Activated T-cell treated with anti-CD3 and anti-CD28 coated beads for 24 hours (primary cell): ENCODE data around the gene KCTD21.
A peak's percentile ranks its signal among the peaks of the same experiment; 100 is the strongest.

Experiments
- DNase-seq: peaks from one replicate; pipeline ENCODE4 v3.0.0-alpha.2; 2020; ENCODE audit warnings: low read depth

KCTD21 gene

GRCh38 chr11:78200553-78200952 lies 12.1 kb upstream of the KCTD21 start:
- no peak for DNase-seq

DNA sequence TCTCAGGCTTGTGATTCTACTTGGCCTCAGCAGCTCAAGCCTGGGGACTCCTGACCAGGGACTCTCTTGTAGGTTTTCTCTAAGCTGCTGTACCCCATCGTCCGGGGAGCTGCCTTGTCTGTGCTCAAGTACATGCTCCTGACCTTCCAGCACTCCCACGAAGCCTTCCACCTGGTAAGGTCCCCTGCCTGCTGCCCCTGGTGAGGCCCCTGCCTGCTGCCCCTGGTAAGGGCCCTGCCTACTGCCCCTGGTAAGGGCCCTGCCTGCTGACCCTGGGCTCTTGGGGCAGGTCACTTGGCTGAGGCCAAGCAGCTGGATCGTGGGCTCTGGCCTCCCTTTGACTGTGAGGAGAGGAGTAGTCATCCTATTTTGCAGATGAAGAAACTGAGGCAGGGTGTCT lies 11.6 kb upstream of the KCTD21 start:
- DNase-seq, result no peak

DNA sequence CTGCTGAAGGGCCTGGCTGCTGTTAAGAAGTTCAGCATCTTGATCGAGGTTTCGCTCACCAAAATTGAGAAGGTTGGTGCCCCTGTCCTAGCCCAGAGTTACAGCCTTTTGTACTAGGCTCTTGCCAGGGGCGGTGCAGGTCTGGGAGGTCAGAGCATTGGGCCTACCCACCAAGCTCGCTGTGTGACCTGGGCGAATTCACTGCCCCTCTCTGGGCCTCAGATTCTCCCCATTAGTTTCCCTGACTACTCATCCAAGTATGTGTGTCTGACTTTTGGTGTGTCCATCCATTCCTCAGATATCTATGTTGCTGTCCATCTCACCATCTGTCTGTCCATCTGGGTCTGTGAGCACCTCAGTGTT lies 11.2 kb upstream of the KCTD21 start:
- no peak for DNase-seq

DNA sequence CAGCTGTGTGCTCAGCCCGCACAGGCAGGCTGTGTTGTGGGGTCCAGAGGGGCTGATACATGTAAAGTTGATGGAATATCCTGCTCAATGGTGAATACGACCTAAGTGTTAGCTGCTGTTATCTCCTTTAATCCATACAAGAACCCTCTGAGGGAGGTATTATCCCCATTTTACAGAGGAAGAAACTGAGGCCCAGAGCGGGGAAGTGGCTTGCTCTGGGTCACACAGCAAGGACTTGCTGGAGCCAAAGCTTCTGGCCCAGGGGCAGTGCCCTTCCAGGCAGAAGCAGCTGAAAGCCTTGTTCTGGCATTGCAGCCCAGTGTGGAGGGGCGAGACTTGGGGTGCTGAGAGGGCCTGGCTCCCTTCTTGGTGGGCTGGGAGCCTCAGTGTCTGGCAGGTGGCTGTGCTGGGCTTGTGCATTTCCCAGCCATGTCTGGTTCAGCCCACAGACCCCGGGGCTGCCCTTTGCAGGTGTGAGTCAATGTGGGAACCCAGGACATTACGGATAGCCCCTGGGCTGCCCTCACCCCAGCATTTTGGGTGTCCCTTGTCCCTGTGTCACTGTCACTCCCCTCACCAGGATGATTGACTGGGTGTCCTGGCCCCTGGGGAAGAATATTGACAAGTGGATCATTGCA lies 10.7 kb upstream of the KCTD21 start:
- no peak for DNase-seq

DNA sequence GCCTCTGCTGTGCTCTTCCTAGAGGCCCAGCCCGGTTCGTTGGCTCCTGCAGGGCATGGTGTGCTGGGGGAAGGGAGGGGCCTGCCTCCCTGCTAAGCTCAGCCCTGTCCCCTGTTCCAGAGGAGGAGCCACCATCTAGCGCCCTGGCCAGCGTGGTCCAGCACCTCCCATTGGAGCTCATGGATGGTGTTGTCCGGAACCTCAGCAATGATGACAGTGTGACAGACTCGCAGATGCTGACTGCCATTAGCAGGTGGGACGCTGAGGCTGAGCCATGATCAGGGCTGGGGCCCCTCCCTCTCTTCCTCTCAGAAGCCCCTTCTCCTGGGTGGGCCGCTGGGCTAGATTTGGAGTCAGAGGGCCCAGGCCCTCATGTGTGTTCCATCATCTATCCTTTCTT lies 9.4 kb upstream of the KCTD21 start:
- no peak for DNase-seq

GRCh38 chr11:78196661-78197091 lies 8.2 kb upstream of the KCTD21 start:
- DNase-seq, result no peak

DNA sequence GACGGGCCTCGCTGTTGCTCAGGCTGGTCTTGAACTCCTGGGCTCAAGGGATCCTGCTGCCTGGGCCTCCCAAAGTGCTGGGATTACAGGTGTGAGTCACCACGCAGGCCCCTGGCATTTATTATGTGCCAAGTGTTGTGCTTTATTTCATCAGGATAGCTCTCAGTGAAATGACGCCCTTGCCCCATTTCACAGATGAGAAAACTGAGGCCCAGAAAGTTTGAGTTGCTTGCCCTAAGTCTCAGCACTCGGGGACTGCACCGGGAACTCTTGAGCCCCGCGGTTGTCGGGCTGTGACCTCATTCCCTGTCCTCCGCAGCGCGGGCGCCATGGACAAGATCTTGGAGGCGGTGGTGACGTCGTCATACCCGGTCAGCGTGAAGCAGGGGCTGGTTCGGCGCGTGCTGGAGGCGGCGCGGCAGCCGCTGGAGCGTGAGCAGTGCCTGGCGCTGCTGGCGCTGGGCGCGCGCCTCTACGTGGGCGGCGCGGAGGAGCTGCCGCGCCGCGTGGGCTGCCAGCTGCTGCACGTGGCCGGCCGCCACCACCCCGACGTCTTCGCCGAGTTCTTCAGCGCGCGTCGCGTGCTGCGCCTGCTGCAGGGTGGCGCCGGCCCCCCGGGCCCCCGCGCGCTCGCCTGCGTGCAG lies 7.6 kb upstream of the KCTD21 start:
- no peak for DNase-seq

DNA sequence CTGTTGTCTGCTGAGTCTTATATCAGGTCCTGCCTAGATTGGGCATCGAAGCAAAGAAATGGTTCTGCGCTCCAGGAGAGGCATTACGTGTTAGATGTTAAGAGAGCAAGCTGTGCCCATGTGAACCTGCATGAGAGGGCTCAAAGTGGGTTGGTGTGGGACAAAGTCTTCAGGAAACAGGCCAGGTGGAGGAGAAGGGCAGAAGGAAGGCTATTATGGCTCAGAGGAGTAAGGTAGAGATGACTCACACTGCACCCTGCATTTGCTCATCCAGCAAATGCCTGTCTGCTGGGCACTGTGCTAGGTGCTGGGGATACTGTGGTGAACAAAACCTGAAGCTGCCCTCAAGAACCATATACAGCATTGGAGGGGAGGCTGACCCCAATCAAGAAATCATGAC lies 6.1 kb upstream of the KCTD21 start:
- no peak for DNase-seq

DNA sequence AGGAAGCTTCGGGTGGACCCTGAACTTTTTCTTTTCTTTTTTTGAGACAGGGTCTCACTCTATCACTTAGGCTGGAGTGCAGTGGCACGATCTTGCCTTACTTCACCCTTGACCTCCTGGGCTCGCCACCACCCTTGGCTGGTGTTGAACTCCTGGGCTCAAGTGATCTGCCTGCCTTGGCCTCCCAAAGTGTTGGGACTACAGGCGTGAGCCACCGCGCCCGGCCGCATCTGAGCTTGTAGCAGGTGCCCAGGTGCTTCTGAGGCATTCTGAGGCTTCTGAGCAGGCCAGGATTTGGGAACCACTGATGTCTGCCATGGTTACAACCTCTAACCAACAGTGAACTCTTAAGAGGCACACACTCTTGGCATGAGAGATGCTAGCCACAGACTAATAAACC lies 5.4 kb upstream of the KCTD21 start:
- DNase-seq, result no peak

- DNase-seq, result no peak
These were observed 4.5 kb upstream of the KCTD21 start for GRCh38 chr11:78192911-78193351.

DNA sequence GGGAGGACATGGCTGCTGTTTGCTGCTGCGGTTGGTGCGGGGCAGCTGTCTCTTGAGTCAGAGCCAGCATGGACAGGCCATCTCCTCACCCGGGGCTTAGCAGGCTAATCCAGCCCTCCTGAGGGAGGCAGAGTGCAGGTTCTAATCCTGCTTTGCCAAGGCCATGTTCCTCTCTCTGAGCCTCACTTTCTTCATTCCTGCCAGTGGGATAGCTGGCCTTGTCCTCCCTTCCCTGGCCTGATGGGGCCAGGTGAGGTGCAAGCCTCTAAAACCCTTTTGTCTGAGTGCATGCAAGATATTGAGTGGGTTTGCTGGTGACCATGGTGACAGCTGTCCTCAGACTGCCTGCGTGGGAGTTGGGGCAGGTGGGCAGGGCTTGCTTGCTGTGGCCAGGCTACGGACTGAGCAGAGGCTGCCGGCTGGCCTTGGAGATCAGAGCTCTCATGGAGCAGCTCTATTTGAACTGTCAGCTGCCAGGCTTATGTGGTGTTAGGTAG lies 3.8 kb upstream of the KCTD21 start:
- DNase-seq, result no peak

DNA sequence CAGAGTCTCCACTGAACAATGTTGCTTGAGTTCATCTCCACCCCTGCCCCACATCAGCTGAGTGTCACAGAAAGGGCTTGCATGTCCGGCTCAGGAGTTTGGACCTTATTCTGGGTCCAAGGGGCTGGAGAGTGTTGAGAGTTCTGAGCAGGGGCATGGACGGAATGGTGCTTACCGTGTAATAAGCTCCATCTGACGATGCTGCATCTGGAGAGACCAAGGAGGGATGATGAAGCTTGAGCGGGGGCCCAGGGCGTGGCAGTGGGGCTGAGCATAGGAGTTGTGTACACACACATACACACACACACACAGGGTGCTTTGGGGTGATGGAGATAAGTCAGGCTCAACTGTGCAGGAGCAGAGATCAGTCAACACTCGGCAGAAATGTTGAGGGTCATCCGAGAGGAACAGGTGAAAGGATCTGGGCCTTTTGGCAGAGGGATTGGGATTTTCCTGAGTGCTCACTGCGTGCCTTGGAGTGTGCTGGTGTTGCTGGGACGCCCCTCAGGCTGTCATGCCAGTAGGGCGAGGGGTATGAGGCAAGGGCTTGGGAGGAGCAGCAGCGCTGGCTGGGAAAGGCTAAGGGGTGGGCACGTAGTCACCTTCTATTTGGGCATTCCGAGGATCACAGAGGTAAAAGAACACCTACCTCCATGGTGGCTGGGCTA lies 2.6 kb upstream of the KCTD21 start:
- DNase-seq, result no peak

- no peak for DNase-seq
These were observed 1.9 kb upstream of the KCTD21 start for GRCh38 chr11:78190374-78190773.

DNA sequence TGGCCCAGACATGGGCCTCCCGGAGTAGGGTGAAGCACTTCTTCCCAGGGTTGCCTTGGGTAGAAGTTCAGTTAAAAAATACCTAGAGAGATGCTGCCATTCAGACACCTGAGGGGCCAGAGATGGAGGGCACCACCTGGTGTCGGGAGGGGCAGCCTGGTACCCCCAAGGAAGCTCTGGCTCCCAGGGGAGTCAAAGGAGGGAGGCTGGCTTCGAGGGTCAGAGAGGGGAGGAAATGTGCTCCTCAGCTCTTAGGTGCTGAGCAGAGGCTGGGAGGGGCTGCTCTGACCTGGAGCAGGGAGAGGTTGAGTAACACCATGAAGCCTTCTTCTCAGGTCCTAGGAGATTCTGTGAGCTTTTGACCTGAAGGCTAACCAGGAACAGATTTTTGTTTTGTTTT lies 1.4 kb upstream of the KCTD21 start:
- DNase-seq, result no peak

GRCh38 chr11:78189174-78189724 lies 823 bp upstream of the KCTD21 start:
- no peak for DNase-seq

DNA sequence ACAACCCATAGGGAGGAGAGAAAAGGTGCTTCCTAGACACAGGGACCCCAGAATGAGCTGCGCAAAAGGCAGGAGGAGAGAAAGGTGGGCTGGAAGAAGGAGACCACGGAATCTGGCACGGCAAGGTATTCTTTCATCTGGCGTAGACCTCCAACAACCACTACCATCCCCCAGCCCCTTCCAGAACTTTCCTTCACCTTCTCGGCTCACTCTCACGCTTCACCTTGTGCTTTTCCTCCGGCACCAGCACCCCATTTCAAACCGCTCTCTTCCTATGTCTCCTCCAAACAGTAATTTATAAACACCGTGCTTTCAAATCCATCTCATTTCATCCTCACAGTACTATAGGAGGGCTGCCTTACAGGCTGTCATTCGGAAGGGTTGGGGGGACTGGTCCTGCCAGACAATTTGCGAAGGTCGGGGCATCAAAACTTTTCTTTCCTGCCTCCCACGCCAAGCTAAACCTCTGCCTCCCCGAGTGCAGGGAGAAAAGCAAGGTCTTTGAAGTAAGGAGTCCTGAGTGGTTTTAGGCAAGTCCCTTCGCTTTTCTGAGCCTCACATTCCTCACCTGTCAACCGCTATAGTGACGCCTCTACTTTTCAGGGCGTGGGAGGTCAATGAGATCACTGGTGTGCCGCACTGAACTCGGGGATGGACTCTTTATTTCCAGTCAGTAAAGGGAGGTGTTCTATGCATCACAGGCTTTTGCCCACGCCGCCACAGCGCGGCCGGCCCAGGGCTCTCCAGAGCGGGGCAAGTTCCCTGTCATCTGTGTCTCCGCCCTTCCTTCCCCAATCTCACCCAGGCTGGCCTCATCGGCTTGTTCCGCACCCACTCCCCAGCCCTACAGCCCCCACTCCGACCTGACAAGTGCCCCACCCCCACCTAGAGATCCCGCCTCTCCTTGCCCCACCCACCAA lies 800 bp downstream of the KCTD21 start:
- peak; percentile 70 for DNase-seq

GRCh38 chr11:78181185-78181584 lies 7.2 kb downstream of the KCTD21 start:
- DNase-seq, result no peak

GRCh38 chr11:78180751-78181150 lies 7.7 kb downstream of the KCTD21 start:
- DNase-seq, result no peak

GRCh38 chr11:78179459-78180071 lies 8.9 kb downstream of the KCTD21 start:
- DNase-seq, result no peak

DNA sequence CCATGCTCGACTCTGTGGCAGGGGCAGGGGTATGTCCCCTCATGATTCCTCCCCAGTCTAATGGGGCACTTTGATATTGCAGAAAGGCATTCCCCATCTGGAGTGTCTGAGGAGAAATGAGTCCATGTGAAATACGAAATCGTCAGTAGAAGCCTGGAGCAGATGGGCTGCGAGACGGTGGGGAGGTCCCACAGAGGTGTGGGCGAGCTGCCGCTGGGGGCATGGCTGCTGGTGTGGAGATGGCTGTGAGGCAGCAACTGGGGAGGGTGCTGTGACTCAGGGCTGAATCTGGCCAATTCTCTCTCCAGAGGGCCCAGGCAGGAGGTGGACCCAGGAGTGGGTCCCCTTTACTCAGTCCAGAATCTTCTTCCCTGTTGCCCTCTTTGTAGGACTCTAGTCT lies 11.2 kb downstream of the KCTD21 start:
- DNase-seq, result no peak

- no peak for DNase-seq
These were observed 11.8 kb downstream of the KCTD21 start for GRCh38 chr11:78176605-78177141.
